ENCODE data around the gene POU3F3.

DNA sequence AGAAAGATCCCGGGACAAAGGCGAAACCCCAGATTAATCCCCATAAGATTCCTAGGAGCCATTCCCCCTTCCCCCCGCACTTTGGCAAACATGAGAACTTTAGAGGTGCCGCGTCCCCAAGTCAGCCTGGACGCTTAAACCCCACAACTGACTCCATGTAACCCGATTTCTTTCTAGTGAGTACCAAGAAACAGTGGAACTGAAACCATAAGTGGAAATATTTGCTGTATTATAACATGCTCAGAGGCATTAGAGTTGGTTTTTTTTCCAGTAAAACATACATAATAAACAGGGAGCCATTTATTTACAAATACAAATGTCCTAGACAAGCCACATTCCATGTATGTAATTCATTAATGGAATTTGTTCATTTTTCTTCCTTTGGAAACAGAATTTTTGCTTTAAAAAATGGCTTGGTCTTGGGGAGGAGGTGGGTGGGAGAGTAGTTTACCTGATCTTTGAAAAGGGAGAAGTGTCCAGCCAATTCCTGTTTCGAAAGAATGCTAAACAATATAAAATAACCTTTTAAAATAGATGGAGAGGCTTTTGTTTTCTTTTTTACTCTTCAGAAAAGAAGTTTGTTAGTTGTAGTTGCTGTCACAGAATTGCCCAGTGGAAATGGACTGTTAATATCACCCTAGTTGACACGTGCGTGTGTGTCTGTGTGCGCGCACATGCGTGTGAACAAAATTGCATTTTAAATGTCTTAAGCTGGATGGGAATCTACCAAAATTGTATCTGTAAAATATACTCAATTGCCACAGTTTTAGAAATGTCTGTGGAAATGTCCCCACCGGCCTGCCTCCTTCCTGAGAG is 10.6 kb downstream of the POU3F3 start:
- TF ChIP-seq, protein P1, sequence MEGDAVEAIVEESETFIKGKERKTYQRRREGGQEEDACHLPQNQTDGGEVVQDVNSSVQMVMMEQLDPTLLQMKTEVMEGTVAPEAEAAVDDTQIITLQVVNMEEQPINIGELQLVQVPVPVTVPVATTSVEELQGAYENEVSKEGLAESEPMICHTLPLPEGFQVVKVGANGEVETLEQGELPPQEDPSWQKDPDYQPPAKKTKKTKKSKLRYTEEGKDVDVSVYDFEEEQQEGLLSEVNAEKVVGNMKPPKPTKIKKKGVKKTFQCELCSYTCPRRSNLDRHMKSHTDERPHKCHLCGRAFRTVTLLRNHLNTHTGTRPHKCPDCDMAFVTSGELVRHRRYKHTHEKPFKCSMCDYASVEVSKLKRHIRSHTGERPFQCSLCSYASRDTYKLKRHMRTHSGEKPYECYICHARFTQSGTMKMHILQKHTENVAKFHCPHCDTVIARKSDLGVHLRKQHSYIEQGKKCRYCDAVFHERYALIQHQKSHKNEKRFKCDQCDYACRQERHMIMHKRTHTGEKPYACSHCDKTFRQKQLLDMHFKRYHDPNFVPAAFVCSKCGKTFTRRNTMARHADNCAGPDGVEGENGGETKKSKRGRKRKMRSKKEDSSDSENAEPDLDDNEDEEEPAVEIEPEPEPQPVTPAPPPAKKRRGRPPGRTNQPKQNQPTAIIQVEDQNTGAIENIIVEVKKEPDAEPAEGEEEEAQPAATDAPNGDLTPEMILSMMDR (conservative IDR thresholded peaks at IDR 0.05 in 1 of 2, IDR thresholded peaks at IDR 0.05 in 1 of 2; ENCODE audit: extremely low read depth in 1 of 2, insufficient read depth in 1 of 2, low read depth in 1 of 2, low read length in 2 of 2), result no peak
- TF ChIP-seq EZH2 (IDR thresholded peaks at IDR 0.05; ENCODE audit: borderline replicate concordance, low read length), result peak; percentile 38

Measured in mammary epithelial cell (primary cell).